ENCODE results near the gene ELANE.
"Not testable (repeated sequence)": the region's sequence is repeated elsewhere in the genome, so short reads cannot be mapped to it uniquely, and the experiment has no call there.

Gene ELANE

GRCh38 chr19:881385-882071 is 29.4 kb downstream of the ELANE start:
- DNase-seq = no peak

- DNase-seq = no peak
These were observed 30.9 kb downstream of the ELANE start for GRCh38 chr19:882871-883497.

GRCh38 chr19:883661-884211 is 31.6 kb downstream of the ELANE start:
- DNase-seq = peak; percentile 87

- DNase-seq = no peak
These were observed 32.5 kb downstream of the ELANE start for GRCh38 chr19:884420-885211.

GRCh38 chr19:885536-886224 is 33.6 kb downstream of the ELANE start:
- no peak for DNase-seq

DNA sequence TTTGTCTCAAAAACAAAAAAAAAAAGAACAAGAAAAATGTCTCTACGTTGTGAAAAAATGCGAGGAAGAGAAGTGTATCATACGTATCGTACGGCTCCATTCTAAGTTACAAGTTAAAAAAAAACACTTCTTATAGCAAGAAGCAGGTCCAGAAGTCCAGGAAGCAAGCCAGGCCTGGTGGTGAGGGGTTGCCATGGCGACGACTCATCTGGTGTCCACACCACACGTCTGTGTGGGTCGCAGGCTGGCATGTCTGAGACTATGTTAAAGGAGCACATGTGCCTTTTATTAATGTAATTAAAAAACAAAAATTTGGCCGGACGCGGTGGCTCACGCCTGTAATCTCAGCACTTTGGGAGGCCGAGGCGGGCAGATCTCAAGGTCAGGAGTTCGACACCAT is 35.0 kb downstream of the ELANE start:
- no peak for DNase-seq

DNA sequence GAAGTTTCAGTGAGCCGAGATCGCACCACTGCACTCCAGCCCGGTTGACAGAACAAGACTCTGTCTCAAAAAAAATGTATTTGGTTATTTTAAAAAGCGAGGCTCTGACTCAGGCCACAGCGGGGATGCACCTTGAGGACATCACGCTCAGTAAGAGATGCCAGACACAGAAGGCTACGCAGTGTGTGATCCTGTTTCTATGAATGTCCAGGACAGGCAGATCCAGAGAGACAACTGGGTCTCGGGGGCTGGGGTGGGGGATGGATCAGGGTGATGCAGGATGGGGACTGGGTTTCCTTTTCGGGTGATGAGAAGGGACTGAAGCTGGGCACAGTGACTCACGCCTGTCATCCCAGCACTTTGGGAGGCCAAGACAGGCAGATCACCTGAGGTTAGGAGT is 35.5 kb downstream of the ELANE start:
- DNase-seq = no peak

- no peak for DNase-seq
These were observed 36.7 kb downstream of the ELANE start for GRCh38 chr19:888581-889385.

DNA sequence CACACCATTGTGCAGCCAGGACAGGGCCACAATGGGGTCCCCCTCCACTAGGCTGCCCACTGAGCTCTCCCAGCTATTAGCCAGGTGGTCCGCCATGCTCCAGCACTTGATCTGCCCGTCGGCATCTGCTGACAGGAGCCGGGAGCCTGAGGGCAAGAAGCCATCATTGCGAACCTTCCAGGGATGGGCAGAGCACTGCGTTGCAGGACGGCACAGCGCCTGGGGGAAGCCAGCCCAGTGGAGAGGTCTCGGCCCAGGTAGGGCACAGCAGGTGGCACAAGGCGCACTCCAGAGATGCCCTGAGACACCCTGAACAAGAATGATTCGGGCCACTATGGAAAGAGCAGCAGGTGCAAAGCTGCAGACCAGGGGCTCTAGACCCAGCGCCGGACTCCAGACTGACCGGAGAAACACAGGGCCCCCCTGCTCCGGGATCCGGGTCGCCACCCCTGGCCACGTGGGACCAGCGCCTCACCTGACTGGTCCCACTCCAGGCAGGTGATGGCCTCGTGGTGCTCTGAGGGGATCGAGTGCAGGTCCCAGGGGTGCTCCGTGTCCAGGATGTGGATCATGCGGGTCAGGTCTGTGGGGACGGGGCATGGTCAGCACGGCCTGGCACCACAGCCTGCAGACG is 37.7 kb downstream of the ELANE start:
- no peak for DNase-seq

DNA sequence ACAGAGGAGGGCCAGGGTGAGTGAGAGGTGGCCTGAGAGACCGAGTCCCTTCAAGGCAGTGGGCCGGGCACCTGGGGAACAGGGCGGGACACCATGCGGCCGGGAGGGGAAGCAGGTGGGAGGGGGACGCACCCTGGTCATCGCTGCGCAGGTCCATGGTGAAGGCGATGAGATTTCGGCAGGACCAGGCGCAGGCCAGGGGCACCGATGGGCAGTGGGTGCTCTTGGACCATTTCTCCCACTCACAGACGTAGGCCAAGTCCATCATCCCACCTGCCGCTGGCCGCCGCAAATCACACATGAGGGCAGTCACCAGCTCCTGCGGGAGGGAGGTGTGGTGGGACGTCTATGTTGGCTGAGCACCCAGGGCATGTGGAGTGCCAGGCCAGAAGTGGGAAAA is 38.7 kb downstream of the ELANE start:
- no peak for DNase-seq

GRCh38 chr19:891421-892200 is 39.5 kb downstream of the ELANE start:
- not testable (repeated sequence) for DNase-seq

- DNase-seq = no peak
These were observed 40.3 kb downstream of the ELANE start for GRCh38 chr19:892243-892893.

GRCh38 chr19:892894-893689 is 41.0 kb downstream of the ELANE start, which contains the start of the genes MED16 and RNU6-9:
TSS of gene MED16 (minus strand) at chr19:893187. CDS start at chr19:891131, 2,056 bp downstream.
TSS of gene RNU6-9 (plus strand) at chr19:893484.
- peak; percentile 71 for DNase-seq

GRCh38 chr19:896434-896833 is 44.3 kb downstream of the ELANE start:
- DNase-seq = no peak

DNA sequence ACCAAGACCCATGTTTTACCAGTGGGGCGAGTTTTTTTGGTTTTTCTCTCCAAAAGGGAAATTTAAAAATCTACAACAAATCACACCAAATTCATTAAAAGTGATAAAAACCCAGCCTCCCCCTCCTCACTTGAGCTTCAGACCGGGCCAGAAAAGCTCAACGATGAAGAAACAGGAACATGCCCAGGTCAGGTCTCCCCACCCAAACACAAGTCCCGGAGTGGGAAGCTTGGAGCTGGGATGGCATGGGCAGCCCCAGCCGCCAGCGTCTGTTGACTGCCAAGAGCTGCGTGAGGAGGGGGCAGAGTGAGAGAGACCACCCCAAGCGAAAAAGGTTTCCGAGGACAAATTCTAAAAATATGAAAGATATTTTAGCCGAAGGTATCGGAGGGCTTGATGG is 44.9 kb downstream of the ELANE start:
- DNase-seq = no peak

GRCh38 chr19:897442-898039 is 45.4 kb downstream of the ELANE start:
- DNase-seq = no peak

GRCh38 chr19:898663-899062 is 46.6 kb downstream of the ELANE start:
- DNase-seq = no peak

DNA sequence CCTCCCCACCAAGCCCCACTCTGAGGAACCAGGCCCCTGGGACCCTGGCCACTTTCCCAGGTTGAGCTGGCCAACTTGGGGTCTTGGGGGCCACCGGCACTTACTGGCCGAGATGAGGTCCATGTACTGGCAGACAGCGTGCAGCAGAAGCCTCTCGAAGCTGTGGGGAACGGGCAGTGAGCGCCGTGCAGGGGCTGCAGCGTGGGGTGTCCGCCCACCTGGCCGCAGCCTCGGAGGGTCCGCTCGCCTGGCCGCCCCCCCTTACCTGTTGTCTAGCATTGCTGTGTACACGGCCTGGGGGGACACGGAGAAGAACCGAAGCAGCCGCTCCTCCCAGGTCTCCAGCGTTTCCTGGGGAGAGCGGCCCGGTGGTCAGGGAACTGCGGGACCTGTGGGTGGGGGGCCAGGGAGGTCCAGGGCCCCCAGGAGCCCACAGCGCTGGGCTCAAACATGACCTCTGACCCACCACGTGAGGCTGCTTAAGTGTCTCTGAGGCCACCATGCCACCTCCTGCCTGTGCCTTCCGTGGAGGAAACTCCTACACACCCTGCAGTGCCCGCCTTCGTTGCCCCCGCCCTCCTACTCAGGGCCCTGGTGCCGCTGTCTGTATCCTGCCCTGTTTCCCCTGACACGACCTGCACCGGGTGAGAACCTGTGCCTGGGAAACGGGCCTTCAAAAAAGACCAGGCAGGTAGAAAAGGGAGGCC is 47.4 kb downstream of the ELANE start:
- DNase-seq = no peak

- no peak for DNase-seq
These were observed 47.9 kb downstream of the ELANE start for GRCh38 chr19:900043-900301.
